Chondrocyte (in vitro differentiated cells): ENCODE data around the gene ANKRD11. TPM values are rescaled to one million over a fixed set of nuclear protein-coding genes. Genes with fewer than 3 reads are reported as not detected.

Experiments used
- DNase-seq: peaks from one replicate; pipeline ENCODE4 v3.0.0; 2021; ENCODE audit warnings: mixed read lengths, low spot score
- H3K27ac Mint-ChIP-seq: one replicate; pipeline ENCODE4 v1.8.0; 2021; ENCODE audit warnings: mild to moderate bottlenecking, moderate library complexity, mixed read lengths; ENCODE audit not compliant: unreplicated experiment
- H3K27me3 Mint-ChIP-seq: 2 replicates; pipeline ENCODE4 v1.8.0; 2021; ENCODE audit warnings: low read depth, mixed read lengths
- H3K36me3 Mint-ChIP-seq: 2 replicates; pipeline ENCODE4 v1.8.0; 2021; ENCODE audit warnings: low read depth, mixed read lengths
- H3K4me1 Mint-ChIP-seq: 2 replicates; pipeline ENCODE4 v1.8.0; 2021; ENCODE audit warnings: low read depth, mild to moderate bottlenecking, mixed read lengths
- H3K4me3 Mint-ChIP-seq: one replicate; pipeline ENCODE4 v1.8.0; 2021; ENCODE audit warnings: mild to moderate bottlenecking, moderate library complexity, mixed read lengths; ENCODE audit not compliant: unreplicated experiment
- H3K9me3 Mint-ChIP-seq: 2 replicates; pipeline ENCODE4 v1.8.0; 2021; ENCODE audit warnings: low read depth, mixed read lengths
- CTCF ChIP-seq: fragments of 200-600 bp; sonication (generic); IDR thresholded peaks from 2 replicates; pipeline ENCODE4 v1.5.0; 2021; ENCODE audit warnings: antibody characterized with exemption, mild to moderate bottlenecking, moderate library complexity
- total RNA-seq: library from RNA; stranded (reverse); gene quantifications from 3 replicates; pipeline ENCODE4 v1.2.1, GENCODE V29; 2021

Gene ANKRD11
- total RNA-seq, 1 donor from 2014 or later = 180 TPM

- Mint-ChIP-seq H3K4me3 (no peak overlapping the region), H3K27me3 (no peaks in the 10 kb centered on the region), H3K36me3 (no peaks in the 10 kb centered on the region), H3K9me3 (no peaks in the 10 kb centered on the region), H3K4me1 (peaks cover 62% of the 10 kb centered on the region), H3K27ac (peak overlapping the region; percentile 27)
- no peak for DNase-seq
- TF ChIP-seq CTCF = no peak
Observed at GRCh38 chr16:89401641-89402445, 88.5 kb downstream of the ANKRD11 start.

- H3K4me3 Mint-ChIP-seq = no peak overlapping the region
- DNase-seq = no peak
- H3K27ac Mint-ChIP-seq = no peak overlapping the region
- no peaks in the 10 kb centered on the region for H3K9me3 Mint-ChIP-seq
- H3K36me3 Mint-ChIP-seq = peaks cover 2% of the 10 kb centered on the region
- peaks cover 56% of the 10 kb centered on the region for H3K4me1 Mint-ChIP-seq
- no peak for TF ChIP-seq CTCF
- H3K27me3 Mint-ChIP-seq = no peaks in the 10 kb centered on the region
Observed at GRCh38 chr16:89401205-89401604, 89.2 kb downstream of the ANKRD11 start.

GRCh38 chr16:89400740-89401139, 89.6 kb downstream of the ANKRD11 start:
- TF ChIP-seq CTCF = no peak
- no peaks in the 10 kb centered on the region for H3K27me3 Mint-ChIP-seq
- H3K9me3 Mint-ChIP-seq = no peaks in the 10 kb centered on the region
- peaks cover 55% of the 10 kb centered on the region for H3K4me1 Mint-ChIP-seq
- no peak overlapping the region for H3K27ac Mint-ChIP-seq
- no peak overlapping the region for H3K4me3 Mint-ChIP-seq
- peaks cover 2% of the 10 kb centered on the region for H3K36me3 Mint-ChIP-seq
- DNase-seq = no peak

GRCh38 chr16:89398924-89399323, 91.4 kb downstream of the ANKRD11 start:
- Mint-ChIP-seq H3K4me3 (no peak overlapping the region), H3K9me3 (no peaks in the 10 kb centered on the region), H3K27ac (no peak overlapping the region), H3K4me1 (peaks cover 56% of the 10 kb centered on the region), H3K27me3 (no peaks in the 10 kb centered on the region), H3K36me3 (peaks cover 2% of the 10 kb centered on the region)
- TF ChIP-seq CTCF = no peak
- no peak for DNase-seq

GRCh38 chr16:89397331-89397861, 93.0 kb downstream of the ANKRD11 start:
- H3K4me3 Mint-ChIP-seq = no peak overlapping the region
- H3K27ac Mint-ChIP-seq = no peak overlapping the region
- H3K4me1 Mint-ChIP-seq = peaks cover 59% of the 10 kb centered on the region

More at GRCh38 chr16:89397331-89397861, 93.0 kb downstream of the ANKRD11 start:
- H3K36me3 Mint-ChIP-seq = peaks cover 2% of the 10 kb centered on the region
- no peaks in the 10 kb centered on the region for H3K27me3 Mint-ChIP-seq
- H3K9me3 Mint-ChIP-seq = no peaks in the 10 kb centered on the region
- no peak for DNase-seq
- no peak for TF ChIP-seq CTCF
